Right lung (tissue), 5 donors: Measurements from ENCODE around the gene PLCB4. TPM values are rescaled to one million over a fixed set of nuclear protein-coding genes. Genes with fewer than 3 reads are reported as not detected.

Source experiments
- DNase-seq, 2 donors: peaks; one replicate each; pipeline ENCODE4 v3.0.0-alpha.2; 2013
- polyA plus RNA-seq, 5 donors: library from polyadenylated mRNA; unstranded; fragments of 120-200 nt; gene quantifications; one replicate each; pipeline versions ENCODE4 v1.2.1 to v1.2.3, GENCODE V29; 2013; ENCODE audit warnings: inconsistent platforms in 1 of 5, low replicate concordance in 1 of 5; ENCODE audit not compliant: insufficient read length in 5 of 5, insufficient read depth in 1 of 5

The PLCB4 gene
- polyA plus RNA-seq, 5 donors = 6.1 to 14.8 (median 11.5) TPM

DNA sequence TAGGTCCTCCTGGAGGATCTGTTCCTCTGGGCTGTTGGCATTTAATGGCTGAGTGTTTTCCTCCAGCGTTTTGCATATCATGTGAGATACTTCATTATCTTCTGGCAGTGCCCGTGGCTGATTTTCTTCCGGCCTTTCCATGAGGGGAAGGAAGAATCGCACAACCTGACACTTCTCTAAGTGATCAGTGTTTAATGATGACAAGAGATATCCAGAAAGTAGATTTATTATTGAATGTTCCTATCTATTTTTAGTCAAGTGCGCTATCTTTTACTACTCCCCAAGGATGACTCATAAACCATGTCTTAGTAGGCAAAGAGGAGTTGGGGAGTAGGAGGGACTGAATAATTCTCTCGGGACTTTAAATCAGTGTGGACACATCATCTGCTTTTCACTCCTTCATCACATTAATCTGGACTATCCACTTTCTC is 149.7 kb downstream of the PLCB4 start:
- no peak for DNase-seq

DNA sequence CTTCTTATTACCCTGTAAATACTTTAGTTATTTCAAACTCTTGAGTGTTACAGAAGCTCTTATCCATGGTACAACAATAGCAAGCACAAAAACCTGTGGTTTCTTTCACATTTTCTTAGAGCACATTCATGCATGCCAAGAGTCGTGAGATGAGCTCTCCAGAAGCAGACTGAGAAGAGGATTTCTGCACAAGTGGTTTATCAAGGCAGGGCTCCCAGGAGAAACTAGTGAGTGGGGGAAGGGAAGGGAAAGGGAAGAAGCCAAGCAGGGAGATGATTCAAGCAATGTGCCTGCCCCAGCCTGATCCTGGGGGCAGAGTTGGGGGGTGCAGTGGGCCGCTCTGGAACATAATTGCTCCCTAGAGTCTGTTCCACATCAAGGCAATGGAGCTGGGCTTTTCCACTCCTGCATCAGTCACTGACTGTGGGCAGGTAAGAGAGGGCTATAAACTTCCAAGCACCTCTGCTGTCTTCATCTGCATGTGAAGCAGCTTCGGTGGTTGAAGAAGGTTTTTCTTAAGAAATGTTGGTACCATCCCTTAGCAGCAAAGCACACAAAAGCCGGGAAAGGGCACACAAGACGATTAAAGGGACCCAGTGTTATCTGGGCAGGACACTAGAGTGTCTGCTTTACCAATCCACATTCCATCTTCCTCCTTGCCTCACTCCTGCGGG is 152.1 kb downstream of the PLCB4 start:
- no peak for DNase-seq

DNA sequence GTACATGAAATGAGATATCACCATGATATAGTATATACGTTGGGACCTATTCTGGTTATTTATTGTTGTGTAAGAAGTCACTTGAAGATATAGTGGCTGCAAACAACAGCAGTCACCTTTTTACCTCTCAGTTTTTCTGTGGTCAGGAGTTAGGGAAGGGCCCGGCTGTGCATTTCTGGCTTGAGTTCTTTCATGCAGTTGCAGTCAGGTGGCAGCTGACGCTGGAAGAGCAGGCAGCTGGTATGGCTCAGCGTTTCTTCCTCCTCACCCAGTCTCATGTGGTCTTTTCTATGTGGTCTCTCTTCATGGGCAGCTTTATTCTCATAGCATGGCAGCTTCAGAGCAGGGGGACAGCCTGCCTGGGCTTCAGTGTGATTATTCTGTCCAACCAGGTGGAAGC is 154.4 kb downstream of the PLCB4 start:
- DNase-seq = no peak

DNA sequence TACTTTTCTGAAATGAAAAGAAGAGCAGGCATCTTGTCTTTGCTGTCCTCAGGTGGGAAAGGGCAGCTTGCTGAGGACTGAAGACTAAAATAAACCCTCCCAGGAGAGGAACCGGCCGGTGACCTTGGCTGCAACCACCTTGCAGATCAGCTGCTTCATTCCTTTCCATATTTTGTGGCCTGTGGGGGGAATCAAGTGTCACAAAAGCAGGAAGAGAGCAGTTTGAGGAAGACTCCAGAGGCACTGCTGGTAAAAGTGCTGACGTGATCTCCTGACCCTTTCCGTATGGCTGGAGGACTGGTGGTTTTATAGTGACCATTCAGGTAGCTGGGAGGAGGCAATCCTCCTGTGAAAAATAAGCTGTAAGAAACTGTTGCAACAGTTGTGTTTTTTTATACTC is 157.0 kb downstream of the PLCB4 start:
- DNase-seq = no peak

DNA sequence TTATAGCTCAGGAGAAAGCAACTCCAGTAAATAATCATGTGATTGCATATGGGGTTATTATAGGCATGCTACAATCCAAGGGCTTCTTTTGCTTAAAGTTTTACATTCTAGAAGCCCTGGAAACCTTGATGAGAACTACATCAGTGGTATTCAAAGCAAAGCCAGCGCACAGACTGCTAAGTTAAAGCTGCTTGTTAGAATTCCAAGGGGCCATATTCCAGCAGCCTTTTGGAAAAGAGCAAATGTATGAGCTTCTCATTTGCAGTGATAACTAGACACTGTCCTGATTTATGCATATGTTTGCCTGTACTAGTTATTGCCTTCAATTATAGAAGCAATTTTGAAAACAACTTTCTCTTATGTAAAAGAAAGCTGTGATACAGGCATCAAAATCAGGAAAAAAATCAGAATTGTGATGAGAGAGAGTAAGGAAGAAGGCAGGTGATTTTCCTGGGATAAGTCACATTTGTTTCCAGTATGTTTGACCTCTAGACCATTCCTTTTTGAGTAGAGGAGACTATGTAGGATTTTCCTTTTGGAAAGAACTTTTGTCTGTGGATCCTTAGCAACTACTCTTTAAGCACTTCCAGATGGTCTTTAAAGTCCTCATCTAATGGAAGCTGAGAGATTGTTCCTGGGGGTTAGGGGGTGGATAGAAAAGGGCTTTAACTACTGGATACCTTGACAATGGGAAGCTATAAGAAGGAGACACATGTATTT is 159.2 kb downstream of the PLCB4 start:
- no peak for DNase-seq

DNA sequence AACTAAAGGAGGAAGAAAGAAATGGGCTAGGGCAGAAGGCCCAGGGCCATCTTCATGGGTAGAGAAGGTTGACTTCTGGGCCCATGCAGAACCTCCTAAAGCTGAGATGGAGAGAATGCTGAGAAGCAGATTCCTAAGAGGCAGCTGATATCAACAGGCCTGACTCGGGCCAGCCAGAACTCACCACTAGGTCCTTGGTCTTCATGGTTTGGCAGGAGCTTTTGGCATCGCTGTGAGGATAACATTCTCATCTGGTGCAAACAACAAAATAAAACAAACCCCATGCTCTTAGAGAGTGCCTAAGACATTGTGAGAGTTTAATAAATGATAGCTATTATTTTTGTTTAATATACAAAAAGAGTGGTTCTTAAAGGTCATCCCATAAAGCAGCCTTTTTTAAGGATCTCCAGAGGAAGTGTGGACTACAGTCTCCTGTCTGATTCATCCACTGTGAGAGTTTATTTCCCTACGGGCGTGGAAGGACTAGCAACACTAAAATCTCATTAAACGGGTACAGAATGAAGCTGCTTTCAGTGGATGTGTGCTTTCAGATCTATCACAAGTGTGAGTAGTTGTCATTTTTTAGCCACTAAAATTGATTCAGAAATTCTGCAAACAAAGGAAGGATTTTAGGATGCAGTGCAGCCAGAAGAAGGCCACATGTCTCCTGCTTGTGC is 160.0 kb downstream of the PLCB4 start:
- DNase-seq = no peak

DNA sequence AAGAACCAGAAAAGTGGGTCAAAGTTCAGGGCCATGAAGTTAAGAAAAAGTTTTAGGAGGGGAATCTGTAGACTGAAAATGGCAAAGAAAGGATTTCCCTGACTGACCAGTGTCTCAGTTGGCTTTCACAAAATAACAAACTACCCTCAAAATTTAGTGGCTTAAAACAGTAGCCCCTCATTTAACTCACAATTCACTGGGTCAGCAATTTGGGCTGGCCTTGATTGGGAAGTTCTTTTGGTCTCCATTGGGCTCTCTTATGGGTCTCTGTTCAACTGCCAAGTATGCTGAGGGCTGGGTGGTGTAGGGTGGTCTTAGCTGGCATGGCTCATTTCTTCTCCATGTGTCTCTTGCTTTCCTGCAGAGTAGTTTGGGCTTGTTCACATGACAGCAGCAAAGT is 161.5 kb downstream of the PLCB4 start:
- no peak for DNase-seq

DNA sequence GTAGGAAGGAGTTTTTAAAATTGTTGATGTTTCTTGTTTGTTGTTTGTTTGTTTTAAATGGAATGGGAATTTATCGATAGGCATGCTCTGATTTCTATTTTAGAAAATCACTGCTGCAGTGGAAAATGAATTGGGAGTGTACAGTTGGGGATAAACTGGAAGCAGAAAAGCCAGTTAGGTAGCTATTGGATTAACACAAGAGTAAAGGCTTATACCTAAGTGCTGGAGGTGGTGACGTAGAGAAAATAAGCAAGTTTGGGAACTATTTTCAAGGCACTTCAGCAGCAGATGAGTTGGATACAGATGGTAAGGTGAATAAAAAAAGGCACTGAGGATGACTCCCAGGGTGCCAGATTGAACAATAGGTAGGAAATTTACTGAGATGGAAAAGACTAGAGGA is 164.9 kb downstream of the PLCB4 start:
- DNase-seq = no peak

DNA sequence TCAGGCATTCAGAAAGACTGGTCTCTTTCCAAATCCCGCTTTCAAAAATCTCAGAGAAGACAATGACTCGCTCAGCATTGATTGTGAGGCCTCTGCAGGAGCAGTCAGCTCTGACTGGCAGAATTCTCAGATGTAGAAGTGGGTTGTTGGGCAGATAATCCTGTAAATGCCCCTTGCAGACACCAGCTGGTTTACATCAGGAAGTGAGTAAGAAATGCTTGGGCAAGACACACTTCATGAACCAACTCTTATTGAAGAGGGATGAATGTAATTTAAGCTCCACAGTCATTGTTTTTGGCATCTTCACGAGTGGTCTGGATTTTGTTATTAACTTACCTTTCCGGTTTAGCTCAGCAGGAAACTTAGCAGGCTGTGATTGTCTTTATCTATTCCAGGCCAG is 166.6 kb downstream of the PLCB4 start:
- no peak for DNase-seq

DNA sequence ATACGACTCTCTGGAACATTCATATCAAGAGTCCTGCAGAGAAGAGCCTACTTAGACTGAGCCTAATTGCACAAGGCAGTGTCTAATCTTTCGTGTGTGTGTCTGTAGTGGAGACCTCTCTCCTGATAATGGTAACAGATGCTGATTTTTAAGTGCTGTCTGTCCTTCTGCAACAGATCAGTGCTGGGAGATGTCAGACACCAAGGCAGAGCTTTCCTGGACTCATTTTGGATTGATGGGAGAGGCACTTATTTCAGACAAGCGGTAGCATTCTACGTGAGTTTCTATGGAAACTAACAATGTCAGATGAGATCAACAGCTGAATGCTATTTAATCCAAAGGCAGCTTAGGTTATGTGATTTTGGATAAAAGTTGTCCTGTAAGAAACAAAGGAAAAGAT is 167.6 kb downstream of the PLCB4 start:
- no peak for DNase-seq

DNA sequence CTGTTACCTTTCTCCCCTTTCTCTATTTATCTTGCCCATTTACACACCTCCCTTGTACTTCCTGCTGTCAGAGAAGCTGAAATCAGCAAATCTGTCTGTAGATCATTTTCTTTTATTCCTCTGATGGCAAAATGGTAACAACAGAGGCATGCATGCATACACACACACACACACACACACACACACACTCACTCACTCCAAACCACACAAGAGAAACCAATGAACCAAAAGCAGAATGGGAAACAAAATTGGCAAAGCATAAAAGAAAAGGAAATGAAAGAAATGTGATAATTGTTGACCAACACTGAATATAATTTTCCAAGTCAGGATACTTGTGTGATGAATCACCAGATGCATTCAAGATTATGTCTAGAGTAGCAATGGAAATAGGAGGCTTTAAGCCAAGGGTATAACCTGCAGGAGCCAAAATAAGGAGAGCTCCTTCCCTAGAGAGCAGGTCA is 172.4 kb downstream of the PLCB4 start:
- DNase-seq = no peak

DNA sequence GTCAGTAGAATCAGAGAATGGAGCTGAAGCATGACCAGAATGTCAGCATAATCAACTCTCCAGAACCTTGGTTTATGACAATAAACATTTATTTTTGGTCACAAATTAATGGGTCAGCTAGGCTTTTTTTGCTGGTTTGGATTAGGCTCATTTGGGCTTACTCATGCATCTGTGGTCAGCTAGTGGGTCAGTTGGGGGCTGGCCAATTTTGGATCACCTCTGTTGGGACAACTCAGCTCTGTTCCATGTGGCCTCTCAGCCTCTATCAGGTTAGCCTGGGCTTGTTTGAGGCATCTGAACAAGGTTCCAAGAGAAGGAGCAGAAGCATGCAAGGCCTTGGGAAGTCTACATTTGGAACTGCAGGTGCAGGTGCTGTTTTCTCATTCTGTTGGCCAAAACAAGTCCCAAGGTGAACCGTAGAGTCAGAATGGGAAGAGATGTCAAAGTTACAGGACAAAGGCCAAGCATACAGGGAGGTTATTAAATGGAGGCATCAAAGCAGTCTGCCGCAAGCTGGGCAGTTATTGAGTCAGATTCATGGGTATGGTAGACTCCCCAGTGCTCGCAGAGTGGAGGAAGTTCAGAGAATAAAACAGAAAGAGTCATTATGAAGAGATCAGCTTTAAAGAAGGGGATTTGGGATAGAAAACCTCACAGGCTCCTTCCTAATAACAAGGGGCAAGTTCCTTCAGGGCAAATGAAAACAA is 173.0 kb downstream of the PLCB4 start:
- no peak for DNase-seq

DNA sequence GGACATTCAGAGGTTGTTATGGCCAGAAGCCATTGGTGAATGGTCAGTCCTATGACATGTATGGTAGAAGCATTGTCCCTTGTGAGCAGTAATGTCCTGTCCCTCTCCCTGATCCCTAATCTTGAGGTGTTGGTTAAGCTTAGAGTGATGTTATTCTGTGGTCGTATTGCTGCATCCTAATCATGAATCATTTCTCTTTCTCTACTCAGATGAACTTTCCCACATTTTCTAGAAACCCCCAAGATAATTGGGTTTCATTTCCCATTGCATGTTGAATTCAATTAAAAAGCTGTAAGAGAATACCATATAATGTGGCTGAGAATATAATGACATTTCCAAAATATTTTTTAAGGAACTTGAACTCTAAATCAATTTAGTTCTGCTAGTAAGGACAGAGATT is 175.1 kb downstream of the PLCB4 start:
- DNase-seq = no peak

DNA sequence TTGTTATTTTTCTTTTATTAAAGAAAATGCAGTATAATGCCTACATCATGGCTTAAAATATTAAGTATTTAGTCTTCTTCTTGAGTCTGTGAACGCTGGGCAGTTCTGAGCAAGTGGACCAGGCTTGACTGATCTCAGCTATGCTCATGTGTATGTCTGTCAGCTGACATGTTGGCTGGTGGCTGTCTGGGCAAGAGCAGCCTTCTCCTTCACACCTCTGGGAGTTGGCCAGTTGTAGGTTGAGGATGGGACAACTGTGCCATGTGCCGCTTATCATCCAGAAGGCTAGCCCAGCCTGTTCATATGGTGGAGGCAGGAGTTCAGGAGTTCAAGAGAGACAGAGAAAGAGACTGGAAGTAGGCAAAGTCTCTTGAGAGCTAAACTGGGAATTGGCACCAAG is 175.9 kb downstream of the PLCB4 start:
- no peak for DNase-seq

DNA sequence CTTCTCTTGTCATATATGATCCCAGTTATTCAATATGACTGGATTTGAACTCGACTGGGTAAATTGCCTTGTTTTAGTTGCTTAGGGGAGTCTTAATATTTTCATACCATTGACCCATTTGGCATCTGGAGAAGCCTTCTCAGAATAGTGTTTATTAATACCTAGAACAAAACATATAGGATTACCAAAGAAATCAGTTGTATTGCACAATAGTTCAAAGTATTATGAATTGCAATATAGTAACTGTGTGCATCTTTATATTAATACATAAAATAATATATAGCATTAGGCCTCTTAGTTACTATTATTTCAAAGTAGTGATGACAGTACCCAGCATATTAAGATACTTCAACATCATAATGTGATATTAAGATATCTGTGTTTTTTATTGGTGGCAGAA is 177.8 kb downstream of the PLCB4 start:
- no peak for DNase-seq

DNA sequence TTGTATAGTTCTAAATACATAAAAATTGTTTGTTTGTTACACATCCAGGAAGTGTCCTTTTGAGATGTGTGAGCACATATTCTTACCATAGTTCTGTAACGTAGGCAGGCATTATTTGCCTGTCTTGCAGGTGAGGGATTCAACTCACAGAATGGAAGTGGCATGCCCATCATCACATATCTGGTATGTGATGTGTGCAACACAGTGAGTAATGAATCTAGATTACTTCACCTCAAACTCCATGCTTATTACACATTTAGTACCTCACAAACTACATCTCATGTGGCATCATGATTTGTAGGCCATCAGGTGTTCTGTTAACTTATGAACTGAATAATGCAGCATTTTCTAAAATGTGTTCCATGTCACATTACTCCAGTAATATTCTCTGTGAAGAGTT is 181.6 kb downstream of the PLCB4 start:
- DNase-seq = no peak

DNA sequence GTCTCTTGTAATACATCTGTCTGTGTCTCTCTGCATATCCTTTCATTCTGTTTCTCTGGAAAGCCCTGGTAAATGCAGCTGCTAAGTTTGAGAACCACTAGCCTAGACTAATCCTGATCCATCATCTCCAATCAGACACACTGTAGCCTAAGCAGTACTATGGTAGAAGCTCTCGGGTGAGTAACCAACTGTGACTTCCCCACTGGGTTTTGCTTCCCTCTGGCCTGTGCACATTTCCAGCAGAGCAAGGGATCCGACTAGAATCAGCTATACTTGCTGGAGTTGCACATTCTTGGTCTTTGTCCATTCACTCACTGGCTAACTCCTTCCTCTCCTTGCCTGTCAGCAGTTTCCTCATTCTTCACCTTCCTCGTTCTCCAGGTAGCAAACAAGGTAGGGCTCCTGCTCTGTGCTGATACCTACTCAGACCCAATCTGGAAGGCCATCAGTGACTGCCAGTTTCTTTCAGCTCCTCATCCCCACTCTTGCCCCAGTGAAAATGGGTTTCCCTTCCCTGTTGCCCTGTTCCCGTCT is 184.2 kb downstream of the PLCB4 start:
- no peak for DNase-seq

DNA sequence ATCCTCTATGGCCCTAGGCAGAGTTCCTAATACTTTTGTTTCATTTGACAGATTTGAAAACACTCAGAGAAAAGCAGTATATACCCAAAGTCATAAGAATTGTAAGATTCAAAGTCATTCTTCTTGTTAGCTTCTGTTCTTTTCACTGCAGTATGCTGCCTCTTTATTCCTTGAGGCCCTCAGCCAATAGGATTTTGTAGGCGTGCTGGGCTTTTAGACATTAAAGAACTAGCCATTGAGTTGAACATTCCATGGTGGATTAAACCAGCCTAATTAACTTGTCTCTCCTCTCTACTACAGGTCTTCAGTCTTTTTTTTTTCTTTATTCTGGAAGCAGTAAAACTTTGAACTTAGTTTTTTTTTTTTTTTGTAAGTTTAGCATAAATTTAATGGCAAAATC is 186.3 kb downstream of the PLCB4 start:
- no peak for DNase-seq

DNA sequence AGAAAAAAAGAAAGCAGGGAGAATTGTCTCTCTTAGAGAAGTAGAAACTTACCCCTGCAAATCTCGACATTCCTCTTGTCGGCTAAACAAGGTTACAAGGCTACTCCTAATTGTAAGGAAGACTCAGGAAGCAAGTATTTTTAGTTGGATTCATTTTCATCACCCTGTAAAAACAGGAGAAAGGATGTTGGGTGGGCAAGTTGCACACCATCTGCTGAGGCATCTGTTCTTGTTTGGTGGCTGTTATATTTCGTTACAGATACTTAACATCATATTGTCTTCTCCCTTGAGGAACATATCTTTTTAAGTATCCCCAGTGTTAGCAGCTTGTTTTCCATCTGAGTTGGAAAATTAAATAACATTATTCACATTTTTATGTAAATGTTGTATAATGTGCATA is 187.5 kb downstream of the PLCB4 start:
- DNase-seq = no peak

DNA sequence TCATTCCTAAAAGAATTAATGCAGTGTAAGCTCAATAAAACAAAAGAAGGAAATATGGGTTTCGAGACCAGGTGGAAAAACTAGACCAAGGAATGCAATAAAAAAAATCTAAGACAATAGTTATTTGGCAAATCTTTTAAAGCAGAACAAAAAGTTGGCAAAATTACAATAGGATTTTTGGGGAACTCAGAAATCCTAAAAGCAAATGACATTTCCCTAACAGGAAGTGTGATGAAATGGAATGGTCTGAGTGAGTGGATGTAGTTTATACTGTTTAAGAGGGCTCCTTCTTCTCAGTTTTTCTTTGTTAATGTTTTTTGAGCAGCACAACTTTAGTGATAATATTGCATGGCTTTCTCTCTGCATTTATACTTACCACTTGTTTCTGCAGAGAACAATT is 190.0 kb downstream of the PLCB4 start:
- no peak for DNase-seq

DNA sequence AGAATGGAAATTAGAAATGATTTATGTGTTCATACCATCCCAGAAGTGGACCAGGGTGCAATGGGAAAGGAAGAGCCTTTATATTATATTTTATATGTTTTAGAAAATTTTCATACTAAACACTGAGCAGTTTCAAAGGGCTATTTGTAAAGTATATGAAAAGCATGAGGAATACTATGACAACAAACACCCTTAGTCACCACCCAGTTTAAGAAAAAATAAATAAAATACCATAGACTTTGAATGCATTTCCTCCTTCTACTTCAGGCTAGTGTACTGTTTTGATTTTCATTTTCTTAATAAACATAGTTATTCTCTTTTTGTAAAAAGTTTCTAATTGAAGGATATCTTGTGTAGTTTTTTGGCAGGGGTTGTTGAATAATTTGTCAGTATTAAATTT is 191.1 kb downstream of the PLCB4 start:
- DNase-seq = no peak

DNA sequence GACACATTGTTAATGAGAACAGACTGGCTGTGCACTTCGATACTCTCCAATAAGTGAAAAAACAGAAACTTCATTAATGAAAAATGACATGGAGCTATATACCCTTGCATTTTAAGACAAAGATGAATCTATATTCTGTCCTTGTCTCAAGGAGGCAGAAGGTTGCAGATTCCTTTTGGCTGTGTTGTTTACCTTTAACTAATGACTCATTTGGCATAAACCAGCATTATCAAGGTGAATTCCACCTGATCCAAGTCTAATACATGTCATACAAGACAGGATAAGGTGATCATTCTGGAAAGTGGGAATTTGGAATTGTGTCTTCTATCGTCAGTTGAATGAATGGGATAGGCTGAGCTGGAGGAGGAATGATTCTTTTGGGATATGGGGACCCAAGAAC is 192.9 kb downstream of the PLCB4 start:
- DNase-seq = no peak
